Measurements from ENCODE around the gene PEX26.

- TF ChIP-seq, protein P1, sequence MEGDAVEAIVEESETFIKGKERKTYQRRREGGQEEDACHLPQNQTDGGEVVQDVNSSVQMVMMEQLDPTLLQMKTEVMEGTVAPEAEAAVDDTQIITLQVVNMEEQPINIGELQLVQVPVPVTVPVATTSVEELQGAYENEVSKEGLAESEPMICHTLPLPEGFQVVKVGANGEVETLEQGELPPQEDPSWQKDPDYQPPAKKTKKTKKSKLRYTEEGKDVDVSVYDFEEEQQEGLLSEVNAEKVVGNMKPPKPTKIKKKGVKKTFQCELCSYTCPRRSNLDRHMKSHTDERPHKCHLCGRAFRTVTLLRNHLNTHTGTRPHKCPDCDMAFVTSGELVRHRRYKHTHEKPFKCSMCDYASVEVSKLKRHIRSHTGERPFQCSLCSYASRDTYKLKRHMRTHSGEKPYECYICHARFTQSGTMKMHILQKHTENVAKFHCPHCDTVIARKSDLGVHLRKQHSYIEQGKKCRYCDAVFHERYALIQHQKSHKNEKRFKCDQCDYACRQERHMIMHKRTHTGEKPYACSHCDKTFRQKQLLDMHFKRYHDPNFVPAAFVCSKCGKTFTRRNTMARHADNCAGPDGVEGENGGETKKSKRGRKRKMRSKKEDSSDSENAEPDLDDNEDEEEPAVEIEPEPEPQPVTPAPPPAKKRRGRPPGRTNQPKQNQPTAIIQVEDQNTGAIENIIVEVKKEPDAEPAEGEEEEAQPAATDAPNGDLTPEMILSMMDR (conservative IDR thresholded peaks at IDR 0.05; ENCODE audit: low read length) = no peak
- no peak for TF ChIP-seq EZH2phosphoT487 (IDR thresholded peaks at IDR 0.05; ENCODE audit: borderline replicate concordance, low read depth, low read length)
Measured at GRCh38 chr22:18146389-18146753, 68.6 kb downstream of the PEX26 start.
